Measurements from ENCODE around the gene TBCK. TPM values are rescaled to one million over a fixed set of nuclear protein-coding genes. Genes with fewer than 3 reads are reported as not detected.

Gene TBCK
- total RNA-seq, 4 donors from 2014 or later, result 37.4 to 97.1 (median 48.3) TPM

GRCh38 chr4:106058921-106059320 lies 257.1 kb downstream of the TBCK start:
- no peak for DNase-seq
- Histone ChIP-seq H3K36me3 (no peaks in the 10 kb centered on the region), H3K9me3 (no peaks in the 10 kb centered on the region), H3K4me3 (no peak overlapping the region), H3K27me3 (no peaks in the 10 kb centered on the region), H3K27ac (no peak overlapping the region), H3K4me1 (no peaks in the 10 kb centered on the region)
- intact Hi-C loops (cut with DNase I; ENCODE audit: low total_unique reads), result no loop called here
- TF ChIP-seq CTCF (IDR thresholded peaks at IDR 0.05) (no peak), POLR2A (IDR thresholded peaks at IDR 0.05) (no peak)

GRCh38 chr4:106056914-106057313 lies 259.1 kb downstream of the TBCK start:
- H3K9me3 ChIP-seq, result no peaks in the 10 kb centered on the region
- H3K27me3 ChIP-seq, result no peaks in the 10 kb centered on the region
- H3K4me3 ChIP-seq, result no peak overlapping the region
- no peaks in the 10 kb centered on the region for H3K4me1 ChIP-seq
- H3K27ac ChIP-seq, result no peak overlapping the region
- no peaks in the 10 kb centered on the region for H3K36me3 ChIP-seq
- TF ChIP-seq CTCF (IDR thresholded peaks at IDR 0.05), result no peak
- no peak for TF ChIP-seq POLR2A (IDR thresholded peaks at IDR 0.05)
- intact Hi-C loops (cut with DNase I; ENCODE audit: low total_unique reads), result no loop called here
- no peak for DNase-seq

GRCh38 chr4:106051514-106051913 lies 264.5 kb downstream of the TBCK start:
- no peaks in the 10 kb centered on the region for H3K9me3 ChIP-seq
- H3K27ac ChIP-seq, result no peak overlapping the region
- TF ChIP-seq POLR2A (IDR thresholded peaks at IDR 0.05), result no peak
- no peak for TF ChIP-seq CTCF (IDR thresholded peaks at IDR 0.05)
- intact Hi-C loops (cut with DNase I; ENCODE audit: low total_unique reads), result no loop called here
- DNase-seq, result no peak
- H3K4me3 ChIP-seq, result no peak overlapping the region
- no peaks in the 10 kb centered on the region for H3K27me3 ChIP-seq
- no peaks in the 10 kb centered on the region for H3K4me1 ChIP-seq
- H3K36me3 ChIP-seq, result no peaks in the 10 kb centered on the region

GRCh38 chr4:106049490-106049889 lies 266.5 kb downstream of the TBCK start:
- H3K9me3 ChIP-seq, result no peaks in the 10 kb centered on the region
- H3K27me3 ChIP-seq, result no peaks in the 10 kb centered on the region
- H3K4me3 ChIP-seq, result no peak overlapping the region
- intact Hi-C loops (cut with DNase I; ENCODE audit: low total_unique reads), result no loop called here
- DNase-seq, result no peak
- H3K36me3 ChIP-seq, result no peaks in the 10 kb centered on the region
- TF ChIP-seq CTCF (IDR thresholded peaks at IDR 0.05) (no peak), POLR2A (IDR thresholded peaks at IDR 0.05) (no peak)
- no peak overlapping the region for H3K27ac ChIP-seq
- no peaks in the 10 kb centered on the region for H3K4me1 ChIP-seq

GRCh38 chr4:106048250-106048971 lies 267.6 kb downstream of the TBCK start:
- H3K27me3 ChIP-seq, result no peaks in the 10 kb centered on the region
- no peak overlapping the region for H3K4me3 ChIP-seq
- H3K9me3 ChIP-seq, result no peaks in the 10 kb centered on the region
- intact Hi-C loops (cut with DNase I; ENCODE audit: low total_unique reads), result no loop called here
- no peak for TF ChIP-seq POLR2A (IDR thresholded peaks at IDR 0.05)
- TF ChIP-seq CTCF (IDR thresholded peaks at IDR 0.05), result no peak
- H3K27ac ChIP-seq, result no peak overlapping the region
- H3K4me1 ChIP-seq, result no peaks in the 10 kb centered on the region
- DNase-seq, result no peak
- no peaks in the 10 kb centered on the region for H3K36me3 ChIP-seq

Measured in uterus (tissue), 4 donors.